Tibial artery (tissue), 4 donors: ENCODE measurements around the gene ABLIM3.

Experiments
- DNase-seq, 2 donors: peaks; one replicate each; pipeline ENCODE4 v3.0.0-alpha.2; 2019
- H3K27ac ChIP-seq, 2 donors: fragments of 200-600 bp; sonication (generic) in 1 of 2; 1 replicate in 1 of 2; 2 replicates in 1 of 2; pipeline ENCODE4 v1.5.1; 2018 to 2019; ENCODE audit warnings: mild to moderate bottlenecking in 1 of 2
- H3K27me3 ChIP-seq, 2 donors: fragments of 200-600 bp; sonication (generic) in 1 of 2; one replicate each; pipeline versions ENCODE4 v1.5.1 to v1.6.0; 2016 to 2019
- H3K36me3 ChIP-seq, 3 donors: fragments of 200-600 bp; sonication (generic) in 2 of 3; one replicate each; pipeline ENCODE4 v1.5.1; 2016 to 2019; ENCODE audit warnings: mild to moderate bottlenecking in 2 of 3
- H3K4me1 ChIP-seq, 4 donors: fragments of 200-600 bp; sonication (generic) in 2 of 4; 1 replicate in 3 of 4; 2 replicates in 1 of 4; pipeline ENCODE4 v1.5.1; 2016 to 2019
- H3K4me3 ChIP-seq, 2 donors: fragments of 200-600 bp; sonication (generic) in 1 of 2; 1 replicate in 1 of 2; 2 replicates in 1 of 2; pipeline ENCODE4 v1.5.1; 2018 to 2019; ENCODE audit warnings: mild to moderate bottlenecking in 2 of 2
- H3K9me3 ChIP-seq, 3 donors: fragments of 200-600 bp; sonication (generic) in 1 of 3; one replicate each; pipeline ENCODE4 v1.5.1; 2016 to 2019
- intact Hi-C: fragments of 100-400 bp; cut with DNase I; formaldehyde crosslinking; loops from one replicate; pipeline ENCODE4 v1.15.0; 2023; ENCODE audit warnings: low total_unique reads
- TF ChIP-seq, protein P1 (sequence below), 2 experiments: fragments of 200-600 bp in 1 of 2; fragments of 450-650 bp in 1 of 2; IDR thresholded peaks; one replicate each; pipeline ENCODE4 v1.5.1; 2017 to 2019; ENCODE audit warnings: antibody characterized with exemption in 2 of 2, mild to moderate bottlenecking in 1 of 2, moderate library complexity in 1 of 2

The ABLIM3 gene

DNA sequence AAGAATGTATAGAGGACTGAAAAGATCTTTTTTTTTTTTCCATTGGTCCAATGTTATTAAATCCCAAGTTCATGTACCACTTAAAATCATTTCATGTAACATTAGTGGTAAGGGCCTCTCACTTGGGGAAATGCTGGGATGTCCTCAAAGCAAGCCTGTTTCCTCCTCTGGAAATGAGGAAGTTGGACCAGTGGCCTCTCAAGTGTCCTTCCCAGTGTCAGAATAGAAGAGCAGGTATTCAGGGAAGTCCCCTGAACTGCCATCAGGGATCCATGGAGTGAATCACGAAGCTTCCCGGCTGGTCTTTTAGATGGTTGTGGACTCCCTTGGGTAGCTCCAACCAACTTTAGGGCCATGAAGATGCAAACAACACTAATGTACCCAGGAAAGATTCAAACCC lies 75.2 kb downstream of the ABLIM3 start:
- TF ChIP-seq, protein P1, sequence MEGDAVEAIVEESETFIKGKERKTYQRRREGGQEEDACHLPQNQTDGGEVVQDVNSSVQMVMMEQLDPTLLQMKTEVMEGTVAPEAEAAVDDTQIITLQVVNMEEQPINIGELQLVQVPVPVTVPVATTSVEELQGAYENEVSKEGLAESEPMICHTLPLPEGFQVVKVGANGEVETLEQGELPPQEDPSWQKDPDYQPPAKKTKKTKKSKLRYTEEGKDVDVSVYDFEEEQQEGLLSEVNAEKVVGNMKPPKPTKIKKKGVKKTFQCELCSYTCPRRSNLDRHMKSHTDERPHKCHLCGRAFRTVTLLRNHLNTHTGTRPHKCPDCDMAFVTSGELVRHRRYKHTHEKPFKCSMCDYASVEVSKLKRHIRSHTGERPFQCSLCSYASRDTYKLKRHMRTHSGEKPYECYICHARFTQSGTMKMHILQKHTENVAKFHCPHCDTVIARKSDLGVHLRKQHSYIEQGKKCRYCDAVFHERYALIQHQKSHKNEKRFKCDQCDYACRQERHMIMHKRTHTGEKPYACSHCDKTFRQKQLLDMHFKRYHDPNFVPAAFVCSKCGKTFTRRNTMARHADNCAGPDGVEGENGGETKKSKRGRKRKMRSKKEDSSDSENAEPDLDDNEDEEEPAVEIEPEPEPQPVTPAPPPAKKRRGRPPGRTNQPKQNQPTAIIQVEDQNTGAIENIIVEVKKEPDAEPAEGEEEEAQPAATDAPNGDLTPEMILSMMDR (IDR thresholded peaks at IDR 0.05), result no peak
- Histone ChIP-seq H3K27ac (no peak overlapping the region), H3K36me3 (peaks cover 0 to 11% (median 0%) of the 10 kb centered on the region in 3 donors), H3K4me1 (no peaks in the 10 kb centered on the region), H3K27me3 (no peaks in the 10 kb centered on the region), H3K9me3 (no peaks in the 10 kb centered on the region), H3K4me3 (no peak overlapping the region)
- DNase-seq, result no peak
- intact Hi-C loops, result no loop called here

DNA sequence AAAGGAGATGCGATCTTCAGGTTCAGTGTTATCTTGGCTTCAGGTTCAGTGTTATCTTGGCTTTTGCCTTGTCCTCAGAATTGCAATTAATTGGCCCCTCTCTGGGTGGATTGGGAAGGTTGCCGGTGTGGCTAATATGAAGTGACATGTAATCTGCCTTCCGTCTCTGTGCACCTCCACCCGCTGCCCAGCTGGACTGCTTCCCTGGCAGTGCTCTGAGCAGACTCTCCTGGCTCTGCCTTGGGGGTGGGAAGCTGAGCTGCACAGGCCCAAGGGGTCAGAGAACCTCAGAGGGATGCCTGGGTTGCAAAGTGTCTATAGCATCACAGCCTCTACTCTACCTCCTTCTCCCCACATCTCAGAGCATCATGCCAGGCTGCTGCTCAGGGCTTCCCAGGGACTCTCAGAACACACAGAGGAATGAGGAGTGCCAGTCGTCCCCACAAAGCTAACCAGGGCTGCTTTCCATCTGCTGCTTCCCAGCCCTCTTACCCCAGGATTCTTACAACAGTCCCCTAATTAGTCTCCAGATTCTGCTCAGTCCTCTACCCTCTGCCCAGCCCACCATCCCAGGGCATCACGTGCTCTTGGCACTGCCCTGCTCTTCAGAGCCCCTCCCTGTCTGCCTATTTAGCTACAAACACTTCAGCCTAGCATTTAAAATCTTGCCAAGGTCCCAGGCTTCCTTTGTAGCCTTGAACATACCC lies 76.0 kb downstream of the ABLIM3 start:
- H3K27ac ChIP-seq, result no peak overlapping the region
- H3K9me3 ChIP-seq, result no peaks in the 10 kb centered on the region
- no peak overlapping the region for H3K4me3 ChIP-seq
- TF ChIP-seq, protein P1 (IDR thresholded peaks at IDR 0.05), result no peak
- DNase-seq, result no peak
- H3K36me3 ChIP-seq, result peaks cover 0 to 11% (median 0%) of the 10 kb centered on the region in 3 donors
- intact Hi-C loops, result no loop called here
- no peaks in the 10 kb centered on the region for H3K4me1 ChIP-seq
- no peaks in the 10 kb centered on the region for H3K27me3 ChIP-seq

DNA sequence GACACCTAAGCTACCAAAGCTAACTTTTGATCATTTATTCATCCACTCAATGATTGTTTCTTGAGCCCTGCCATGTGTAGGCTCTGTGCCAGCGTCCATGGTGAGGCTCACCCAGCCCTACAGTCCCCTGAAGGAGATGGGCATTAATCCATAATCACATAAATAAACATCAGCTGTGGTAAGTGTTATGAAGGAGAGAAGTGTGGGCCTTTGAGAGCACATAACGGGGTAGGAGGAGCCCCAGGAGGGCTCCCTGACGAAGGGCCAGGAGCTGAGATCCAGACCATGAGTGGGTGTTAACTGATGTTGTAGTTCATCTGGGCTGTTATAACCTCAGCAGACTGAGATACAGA lies 76.5 kb downstream of the ABLIM3 start:
- Histone ChIP-seq H3K27me3 (no peaks in the 10 kb centered on the region), H3K4me1 (no peaks in the 10 kb centered on the region), H3K4me3 (no peak overlapping the region), H3K27ac (no peak overlapping the region), H3K36me3 (peaks cover 0 to 11% (median 0%) of the 10 kb centered on the region in 3 donors), H3K9me3 (no peaks in the 10 kb centered on the region)
- TF ChIP-seq, protein P1 (IDR thresholded peaks at IDR 0.05), result no peak
- intact Hi-C loops, result no loop called here
- no peak for DNase-seq

DNA sequence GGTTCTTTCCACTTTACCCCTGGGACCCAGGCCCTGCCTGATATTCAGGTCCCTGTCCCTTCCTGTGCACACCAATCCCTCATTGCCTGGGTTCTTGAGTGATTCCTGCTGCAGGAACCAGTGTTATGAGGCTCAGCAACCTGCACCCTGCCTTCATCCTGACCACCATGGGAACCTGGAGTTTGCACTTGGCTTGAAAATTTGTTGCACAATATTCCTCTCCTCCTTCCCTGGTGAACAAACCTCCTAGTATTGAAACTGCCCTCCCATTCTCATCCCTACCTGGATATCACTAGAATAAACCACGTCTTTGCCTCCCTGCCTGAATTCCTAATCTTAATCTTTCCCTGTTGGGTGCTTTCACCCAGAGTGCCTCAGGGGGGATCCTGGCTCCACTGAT lies 78.3 kb downstream of the ABLIM3 start:
- Histone ChIP-seq H3K4me3 (no peak overlapping the region), H3K9me3 (no peaks in the 10 kb centered on the region), H3K27ac (no peak overlapping the region), H3K36me3 (peaks cover 0 to 11% (median 0%) of the 10 kb centered on the region in 3 donors), H3K4me1 (no peaks in the 10 kb centered on the region), H3K27me3 (no peaks in the 10 kb centered on the region)
- intact Hi-C loops, result no loop called here
- DNase-seq, result no peak
- TF ChIP-seq, protein P1 (IDR thresholded peaks at IDR 0.05), result no peak

DNA sequence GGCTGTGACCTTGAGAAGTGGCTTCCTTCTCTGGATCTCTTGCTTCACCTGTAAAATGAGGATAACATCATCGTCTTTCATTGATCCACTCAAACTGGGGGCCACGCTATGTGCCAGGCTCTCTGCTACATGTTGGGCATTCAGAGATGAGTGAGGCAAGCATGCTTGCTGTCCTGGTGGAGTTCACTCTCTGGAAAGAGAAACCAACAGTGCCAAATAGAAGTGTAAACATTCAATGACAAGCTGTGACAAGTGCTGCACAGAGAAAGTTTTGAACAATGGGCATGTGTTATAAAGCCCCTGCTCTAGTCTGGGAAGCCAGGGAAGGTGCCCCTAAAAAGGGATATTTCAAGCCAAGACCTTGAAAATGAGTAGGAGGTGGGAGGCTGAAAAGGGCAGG lies 79.5 kb downstream of the ABLIM3 start:
- no peaks in the 10 kb centered on the region for H3K9me3 ChIP-seq
- intact Hi-C loops, result no loop called here
- TF ChIP-seq, protein P1 (IDR thresholded peaks at IDR 0.05), result no peak
- no peak overlapping the region for H3K27ac ChIP-seq
- DNase-seq, result no peak
- peaks cover 0 to 11% (median 0%) of the 10 kb centered on the region in 3 donors for H3K36me3 ChIP-seq
- H3K4me1 ChIP-seq, result no peaks in the 10 kb centered on the region
- H3K4me3 ChIP-seq, result no peak overlapping the region
- H3K27me3 ChIP-seq, result no peaks in the 10 kb centered on the region
